GM21447 (cell line): ENCODE measurements around the gene AGR2.

Experiments
- ATAC-seq: cut with Tn5 transposase; IDR thresholded peaks from one replicate; pipeline ENCODE4 v1.9.1; 2021; ENCODE audit not compliant: unreplicated experiment

Gene AGR2

DNA sequence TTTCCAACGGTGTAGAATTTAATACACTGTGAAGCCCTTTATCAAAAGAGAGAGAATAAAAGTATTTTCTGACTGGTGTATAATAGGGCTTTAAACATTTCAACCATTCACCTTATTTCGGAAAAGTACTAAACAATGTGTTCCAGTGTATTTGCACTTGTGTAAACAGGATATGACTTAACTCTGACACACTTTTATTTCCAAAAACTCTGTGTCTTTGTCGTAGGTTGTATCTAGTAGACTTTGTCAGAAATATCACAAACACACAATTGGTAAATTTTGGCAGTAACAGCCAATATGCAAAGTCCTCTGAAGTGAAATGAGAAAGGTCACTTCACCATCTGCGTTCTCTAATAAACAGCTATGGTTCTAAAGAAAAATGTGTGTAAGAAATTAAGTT, 61.6 kb downstream of the AGR2 start:
- no peak for ATAC-seq

GRCh38 chr7:16742547-16742946, 62.3 kb downstream of the AGR2 start:
- no peak for ATAC-seq
